Central memory CD8-positive, alpha-beta T cell (primary cell): ENCODE data around the gene PPID.
"Not testable (repeated sequence)": the region's sequence is repeated elsewhere in the genome, so short reads cannot be mapped to it uniquely, and the experiment has no call there.

Experiments used
- ATAC-seq: fragments of 150-1000 bp; cut with Tn5 transposase; replicated peaks from 2 replicates; pipeline ENCODE4 v1.10.0; 2022; ENCODE audit warnings: mild to moderate bottlenecking, moderate FRiP score, moderate number of reproducible peaks; ENCODE audit not compliant: poor library complexity, severe bottlenecking; ENCODE audit errors: extremely low read depth
- DNase-seq, 2 donors: peaks; one replicate each; pipeline ENCODE4 v3.0.0; 2021; ENCODE audit warnings: low spot score in 2 of 2
- H3K27ac Mint-ChIP-seq: one replicate; pipeline ENCODE4 v1.8.0; 2022; ENCODE audit warnings: low read depth, mild to moderate bottlenecking, moderate library complexity, mixed read lengths
- H3K27me3 Mint-ChIP-seq: one replicate; pipeline ENCODE4 v1.8.0; 2022; ENCODE audit warnings: mixed read lengths
- H3K36me3 Mint-ChIP-seq: one replicate; pipeline ENCODE4 v1.8.0; 2022; ENCODE audit warnings: mild to moderate bottlenecking, moderate library complexity, mixed read lengths; ENCODE audit not compliant: insufficient read depth
- H3K4me1 Mint-ChIP-seq: one replicate; pipeline ENCODE4 v1.8.0; 2022; ENCODE audit warnings: mixed read lengths
- H3K4me3 Mint-ChIP-seq: one replicate; pipeline ENCODE4 v1.8.0; 2022; ENCODE audit warnings: mild to moderate bottlenecking, moderate library complexity, mixed read lengths
- H3K9me3 Mint-ChIP-seq: one replicate; pipeline ENCODE4 v1.8.0; 2022; ENCODE audit warnings: mixed read lengths

The PPID gene

GRCh38 chr4:158758142-158758541 lies 34.9 kb upstream of the PPID start:
- no peaks in the 10 kb centered on the region for H3K9me3 Mint-ChIP-seq
- no peaks in the 10 kb centered on the region for H3K4me1 Mint-ChIP-seq
- DNase-seq (no peak), ATAC-seq (no peak)
- peaks cover 3% of the 10 kb centered on the region for H3K36me3 Mint-ChIP-seq
- H3K27me3 Mint-ChIP-seq: peaks cover 69% of the 10 kb centered on the region
- H3K4me3 Mint-ChIP-seq: no peak overlapping the region
- H3K27ac Mint-ChIP-seq: no peak overlapping the region

- Mint-ChIP-seq H3K27me3 (peaks cover 53% of the 10 kb centered on the region), H3K27ac (no peak overlapping the region), H3K9me3 (no peaks in the 10 kb centered on the region), H3K36me3 (peaks cover 3% of the 10 kb centered on the region), H3K4me3 (no peak overlapping the region), H3K4me1 (no peaks in the 10 kb centered on the region)
- ATAC-seq (no peak), DNase-seq (no peak)
These were observed 33.4 kb upstream of the PPID start for GRCh38 chr4:158756588-158756987.

- not testable (repeated sequence) for H3K27ac Mint-ChIP-seq, H3K9me3 Mint-ChIP-seq, ATAC-seq, DNase-seq, H3K4me1 Mint-ChIP-seq, H3K36me3 Mint-ChIP-seq, H3K4me3 Mint-ChIP-seq
- H3K27me3 Mint-ChIP-seq: peaks cover 46% of the 10 kb centered on the region
These were observed 32.6 kb upstream of the PPID start for GRCh38 chr4:158755819-158756218.

DNA sequence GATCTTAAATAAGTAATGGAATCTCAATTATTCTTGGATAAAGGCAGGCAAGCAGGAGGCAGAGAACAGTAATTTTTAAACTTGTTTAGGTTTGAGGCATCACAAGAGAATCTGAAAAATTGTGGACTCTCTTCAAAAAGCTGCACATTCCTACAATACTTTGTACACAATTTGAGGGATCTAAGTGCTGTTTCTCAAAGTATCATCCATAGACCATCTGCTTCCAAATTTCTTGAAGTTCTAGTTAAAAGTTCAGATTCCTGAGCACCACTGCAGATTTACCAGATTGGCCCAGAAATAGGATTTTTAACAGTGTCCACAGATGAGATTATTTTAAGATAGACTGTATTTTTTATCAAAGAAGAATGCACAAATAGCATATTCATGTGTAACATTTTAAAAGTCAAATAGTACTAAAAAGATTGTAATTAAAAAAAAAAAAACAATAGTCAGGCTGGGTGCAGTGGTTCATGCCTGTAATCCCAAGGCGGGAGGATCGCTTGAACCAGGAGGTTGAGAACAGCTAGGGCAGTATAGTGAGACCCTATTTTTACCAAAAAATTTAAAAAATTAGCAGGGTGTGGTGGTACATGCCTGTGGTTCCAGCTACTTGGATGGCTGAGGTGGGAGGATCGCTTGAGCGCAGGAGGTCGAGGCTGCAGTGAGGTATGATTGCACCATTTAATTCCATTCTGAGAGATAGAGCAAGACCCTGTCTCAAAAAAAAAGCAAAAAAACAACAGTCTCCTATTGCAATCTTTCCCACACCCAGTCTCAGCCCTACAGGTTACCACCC lies 31.4 kb upstream of the PPID start:
- H3K4me3 Mint-ChIP-seq: no peak overlapping the region
- no peaks in the 10 kb centered on the region for H3K36me3 Mint-ChIP-seq
- no peak for DNase-seq
- peaks cover 44% of the 10 kb centered on the region for H3K27me3 Mint-ChIP-seq
- no peaks in the 10 kb centered on the region for H3K9me3 Mint-ChIP-seq
- ATAC-seq: no peak
- no peaks in the 10 kb centered on the region for H3K4me1 Mint-ChIP-seq
- H3K27ac Mint-ChIP-seq: no peak overlapping the region

DNA sequence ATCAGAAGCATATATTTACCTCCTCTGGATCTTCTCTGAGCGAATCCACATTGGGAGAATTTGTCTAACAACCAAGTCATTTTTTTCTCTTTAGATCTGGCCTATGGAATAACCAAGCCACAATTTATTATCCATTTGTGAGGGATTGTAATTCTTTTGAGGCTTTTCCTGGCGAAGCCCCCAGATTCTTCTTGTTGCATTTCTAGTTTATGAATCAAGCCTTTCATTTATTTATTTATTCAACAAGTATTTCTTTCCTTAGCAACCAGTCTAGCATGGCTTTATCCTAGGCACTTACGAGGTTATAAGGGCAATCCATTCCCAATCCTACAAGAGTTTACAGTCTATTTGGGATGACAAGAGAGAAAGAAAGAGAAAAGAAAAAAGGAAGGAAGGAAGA lies 27.2 kb upstream of the PPID start:
- Mint-ChIP-seq H3K9me3 (no peaks in the 10 kb centered on the region), H3K36me3 (no peaks in the 10 kb centered on the region), H3K27ac (no peak overlapping the region), H3K4me3 (no peak overlapping the region), H3K4me1 (no peaks in the 10 kb centered on the region), H3K27me3 (peaks cover 2% of the 10 kb centered on the region)
- DNase-seq: no peak
- ATAC-seq: no peak

DNA sequence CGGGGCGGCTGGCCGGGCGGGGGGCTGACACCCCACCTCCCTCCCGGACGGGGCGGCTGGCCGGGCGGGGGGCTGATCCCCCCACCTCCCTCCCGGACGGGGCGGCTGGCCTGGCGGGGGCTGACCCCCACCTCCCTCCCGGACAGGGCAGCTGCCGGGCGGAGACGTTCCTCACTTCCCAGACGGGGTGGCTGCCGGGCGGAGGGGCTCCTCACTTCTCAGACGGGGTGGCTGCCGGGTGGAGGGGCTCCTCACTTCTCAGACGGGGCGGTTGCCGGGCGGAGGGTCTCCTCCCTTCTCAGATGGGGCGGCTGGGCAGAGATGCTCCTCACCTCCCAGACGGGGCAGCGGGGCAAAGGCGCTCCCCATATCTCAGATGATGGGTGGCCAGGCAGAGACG lies 23.3 kb upstream of the PPID start:
- not testable (repeated sequence) for H3K9me3 Mint-ChIP-seq, ATAC-seq, H3K36me3 Mint-ChIP-seq, H3K27ac Mint-ChIP-seq, H3K4me3 Mint-ChIP-seq, DNase-seq, H3K4me1 Mint-ChIP-seq, H3K27me3 Mint-ChIP-seq

DNA sequence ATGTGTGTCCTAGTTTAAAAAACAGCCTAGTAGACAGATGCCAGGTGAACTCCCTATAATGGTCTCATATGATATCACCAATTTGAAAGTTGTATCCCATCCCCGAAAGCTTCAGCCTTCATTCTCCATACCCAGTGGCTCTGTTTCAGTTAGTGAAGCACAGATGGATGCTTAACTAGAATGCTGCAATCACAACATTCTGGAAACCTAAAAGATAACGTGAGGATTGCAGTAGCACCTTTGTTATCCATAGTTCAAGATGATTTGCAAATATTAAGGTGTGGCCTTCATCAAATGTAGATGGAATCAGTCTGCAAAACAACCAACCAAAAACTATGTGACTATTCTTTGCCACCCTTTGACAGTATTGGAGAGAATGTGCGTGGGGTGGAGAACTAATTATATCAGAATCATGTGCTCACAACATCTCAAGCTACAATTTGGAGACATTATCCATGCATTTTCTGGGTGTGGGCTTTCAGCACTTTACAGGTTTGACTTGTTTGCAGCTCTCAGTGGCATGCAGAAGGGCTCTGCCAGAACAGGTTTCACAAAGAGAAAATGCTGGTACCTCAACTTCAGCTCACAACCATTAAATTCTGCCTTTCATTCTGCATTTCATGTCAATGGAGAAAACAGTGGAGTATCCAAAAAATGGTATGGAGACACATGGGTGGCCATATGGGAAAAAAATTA lies 18.3 kb upstream of the PPID start:
- Mint-ChIP-seq H3K27me3 (peaks cover 9% of the 10 kb centered on the region), H3K27ac (no peak overlapping the region), H3K36me3 (no peaks in the 10 kb centered on the region), H3K9me3 (no peaks in the 10 kb centered on the region), H3K4me3 (no peak overlapping the region), H3K4me1 (no peaks in the 10 kb centered on the region)
- ATAC-seq: no peak
- DNase-seq: no peak

DNA sequence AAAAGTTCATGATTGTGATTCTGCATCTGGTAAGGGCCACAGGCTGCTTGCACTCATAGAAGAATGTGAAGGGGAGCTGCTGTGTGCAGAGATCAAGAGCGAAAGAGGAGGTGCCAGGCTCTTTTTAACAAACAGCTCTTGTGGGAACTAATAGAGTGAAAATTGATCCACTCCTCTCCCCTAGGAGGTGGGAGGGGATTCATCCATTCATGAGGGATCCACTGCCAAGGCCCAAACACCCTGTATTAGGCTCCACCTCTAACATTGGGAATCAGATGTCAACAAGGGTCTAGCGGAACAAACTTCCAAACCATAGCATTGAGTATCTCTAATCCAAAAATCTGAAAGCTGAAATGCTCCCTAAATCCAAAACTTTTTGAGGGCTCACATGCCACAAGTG lies 16.4 kb upstream of the PPID start:
- peaks cover 21% of the 10 kb centered on the region for H3K27me3 Mint-ChIP-seq
- H3K4me3 Mint-ChIP-seq: no peak overlapping the region
- H3K9me3 Mint-ChIP-seq: no peaks in the 10 kb centered on the region
- H3K36me3 Mint-ChIP-seq: no peaks in the 10 kb centered on the region
- DNase-seq (no peak), ATAC-seq (no peak)
- no peaks in the 10 kb centered on the region for H3K4me1 Mint-ChIP-seq
- H3K27ac Mint-ChIP-seq: no peak overlapping the region

DNA sequence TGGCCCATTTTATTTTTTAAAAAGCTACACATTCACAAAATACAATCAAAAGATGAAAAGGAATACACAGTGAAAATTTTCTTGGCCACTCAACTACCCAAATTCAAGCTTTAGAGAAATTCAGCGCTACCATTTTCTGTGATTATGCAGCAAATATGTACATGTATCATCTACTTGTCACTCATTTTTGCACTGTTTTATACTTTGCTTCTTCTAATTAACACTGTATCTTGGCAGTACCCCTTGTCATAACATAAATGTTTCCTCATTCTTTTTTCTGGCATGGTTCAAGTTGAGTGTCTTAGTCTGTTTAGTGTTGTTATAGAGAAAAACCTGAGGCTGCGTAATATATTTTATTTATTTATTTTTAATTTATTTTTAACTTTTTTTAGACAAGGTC lies 15.7 kb upstream of the PPID start:
- DNase-seq (no peak), ATAC-seq (no peak)
- no peaks in the 10 kb centered on the region for H3K4me1 Mint-ChIP-seq
- no peaks in the 10 kb centered on the region for H3K9me3 Mint-ChIP-seq
- H3K4me3 Mint-ChIP-seq: no peak overlapping the region
- H3K27ac Mint-ChIP-seq: no peak overlapping the region
- H3K27me3 Mint-ChIP-seq: peaks cover 21% of the 10 kb centered on the region
- H3K36me3 Mint-ChIP-seq: no peaks in the 10 kb centered on the region

DNA sequence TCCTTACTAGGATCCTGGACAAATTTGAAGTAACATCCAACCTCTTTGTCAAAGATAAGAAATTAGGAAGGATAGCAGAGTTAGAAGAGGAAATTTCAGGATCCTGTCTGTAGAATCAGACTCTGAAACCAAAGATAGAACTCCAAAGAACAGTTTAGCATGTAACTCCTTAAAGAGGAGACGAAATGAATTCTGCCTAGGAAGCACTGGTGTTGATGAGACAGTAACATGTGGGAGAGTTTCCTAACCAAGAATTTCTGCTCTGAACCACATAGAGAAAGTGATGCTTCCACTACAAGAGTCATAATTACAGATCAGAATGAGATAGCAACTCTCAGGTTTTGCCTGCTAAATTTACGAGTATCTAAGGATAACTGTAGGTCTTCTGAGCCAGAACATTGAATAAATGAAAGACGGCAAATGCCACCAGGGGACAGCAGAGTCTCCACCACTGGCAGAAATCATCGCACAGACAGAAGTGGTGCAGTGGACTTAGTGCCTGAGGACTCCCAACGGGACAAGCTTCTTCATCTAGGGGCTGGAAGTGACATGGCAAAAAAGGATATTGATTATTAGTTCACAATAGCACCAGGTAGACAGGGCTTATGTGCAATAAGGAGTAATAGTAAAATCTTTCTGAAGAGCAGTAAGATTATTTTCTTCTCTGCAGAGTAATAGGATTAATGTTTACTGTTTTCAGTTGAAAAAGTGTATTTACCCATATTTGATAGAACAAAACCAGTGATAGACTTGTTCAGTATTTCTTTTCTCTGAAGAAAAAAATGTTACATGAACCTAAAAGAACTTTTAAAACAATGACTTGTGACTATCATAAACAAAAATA lies 6.7 kb upstream of the PPID start:
- H3K4me3 Mint-ChIP-seq: no peak overlapping the region
- ATAC-seq (peak; percentile 54), DNase-seq (peak in 1 of 2 donors; percentile 12)
- H3K9me3 Mint-ChIP-seq: no peaks in the 10 kb centered on the region
- H3K4me1 Mint-ChIP-seq: no peaks in the 10 kb centered on the region
- no peaks in the 10 kb centered on the region for H3K36me3 Mint-ChIP-seq
- H3K27ac Mint-ChIP-seq: no peak overlapping the region
- peaks cover 74% of the 10 kb centered on the region for H3K27me3 Mint-ChIP-seq

DNA sequence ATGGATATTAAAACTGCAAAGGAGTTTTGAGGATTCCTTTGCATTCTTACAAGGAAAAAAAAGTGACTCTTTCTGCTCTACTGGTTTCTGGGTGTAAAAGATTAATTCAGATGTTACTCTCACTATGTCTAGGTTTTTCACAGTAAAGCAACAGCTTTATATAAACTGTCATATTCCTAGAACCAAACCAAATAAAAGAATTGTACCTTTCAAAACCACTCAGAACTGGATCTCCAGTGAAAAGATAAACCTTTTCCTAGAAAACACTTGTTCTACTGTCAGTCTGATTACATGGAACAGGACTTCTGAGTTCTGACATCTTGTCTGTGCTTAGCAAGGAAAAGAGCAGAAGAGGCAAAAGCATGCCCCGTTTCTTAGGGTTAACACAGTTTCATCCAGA lies 5.0 kb upstream of the PPID start:
- Mint-ChIP-seq H3K4me3 (no peak overlapping the region), H3K27me3 (peaks cover 69% of the 10 kb centered on the region), H3K4me1 (peaks cover 11% of the 10 kb centered on the region), H3K36me3 (peaks cover 6% of the 10 kb centered on the region), H3K27ac (no peak overlapping the region), H3K9me3 (no peaks in the 10 kb centered on the region)
- DNase-seq (no peak), ATAC-seq (no peak)

DNA sequence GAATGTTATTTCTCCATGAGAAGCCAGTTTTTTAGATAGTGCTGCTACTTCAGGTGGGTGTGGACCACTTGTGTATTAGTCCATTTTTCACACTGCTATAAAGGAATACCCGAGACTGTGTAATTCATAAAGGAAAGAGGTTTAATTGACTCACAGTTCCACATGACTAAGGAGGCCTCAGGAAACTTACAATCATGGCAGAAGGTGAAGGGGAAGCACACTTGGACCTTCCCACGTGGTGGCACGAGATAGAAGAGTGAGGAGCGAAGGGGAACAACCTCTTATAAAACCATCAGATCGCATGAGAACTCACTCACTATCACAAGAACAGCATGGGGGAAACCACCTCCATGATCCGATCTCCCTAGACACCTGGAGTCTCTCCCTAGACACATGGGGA lies 3.4 kb upstream of the PPID start:
- Mint-ChIP-seq H3K4me3 (no peak overlapping the region), H3K4me1 (peaks cover 25% of the 10 kb centered on the region)
- no peak for ATAC-seq

More for the DNA sequence above, 3.4 kb upstream of the PPID start:
- peaks cover 53% of the 10 kb centered on the region for H3K27me3 Mint-ChIP-seq
- no peak for DNase-seq
- H3K36me3 Mint-ChIP-seq: peaks cover 10% of the 10 kb centered on the region
- no peak overlapping the region for H3K27ac Mint-ChIP-seq
- no peaks in the 10 kb centered on the region for H3K9me3 Mint-ChIP-seq
